Measurements from ENCODE around the gene SNX15. TPM values are rescaled to one million over a fixed set of nuclear protein-coding genes. Genes with fewer than 3 reads are reported as not detected.

Gene SNX15
- total and polyA plus RNA-seq, 5 donors from 2014 or later = 9.4 to 17.4 (median 11.2) TPM

DNA sequence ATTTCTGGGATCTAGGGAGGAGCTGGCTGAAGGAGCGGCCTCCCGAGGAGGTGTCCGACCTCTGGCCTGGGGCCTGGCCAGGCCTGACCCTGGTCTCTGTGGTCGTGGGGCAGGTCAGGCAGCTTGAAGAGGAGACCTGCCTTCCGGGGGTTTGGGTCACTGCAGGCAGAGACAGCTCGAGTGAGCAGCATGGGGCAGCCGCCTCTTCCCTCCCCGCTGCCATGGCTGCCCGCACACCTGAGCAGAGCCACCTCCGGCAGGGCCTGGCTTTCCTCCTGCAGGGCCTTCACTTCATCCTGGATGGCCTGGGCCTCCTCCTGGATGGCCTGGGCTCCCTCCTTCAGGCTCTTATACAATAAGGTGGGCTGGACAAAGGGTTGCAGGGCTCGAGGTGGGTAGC, 39.1 kb downstream of the SNX15 start:
- no peak overlapping the region for H3K27ac Mint-ChIP-seq

GRCh38 chr11:65066805-65067291, 39.6 kb downstream of the SNX15 start:
- Histone ChIP-seq H3K27me3 (ENCODE audit: control insufficient read depth, insufficient read depth, low read length) (no peaks in the 10 kb centered on the region), H3K9me3 (ENCODE audit: control insufficient read depth in 2 of 2, low read length in 2 of 2) (no peaks in the 10 kb centered on the region), H3K27ac (ENCODE audit: insufficient read depth, low read length, poor library complexity, severe bottlenecking) (no peak overlapping the region), H3K36me3 (ENCODE audit: control insufficient read depth, insufficient read depth, low read length) (no peaks in the 10 kb centered on the region), H3K4me3 (ENCODE audit: low read depth, low read length) (no peak overlapping the region), H3K4me1 (ENCODE audit: control insufficient read depth, insufficient read depth, low read length, poor library complexity, severe bottlenecking) (no peaks in the 10 kb centered on the region)
- H3K27ac Mint-ChIP-seq = no peak overlapping the region
- ATAC-seq (ENCODE audit: low read depth in 2 of 2) = no peak
- H3K9me3 Mint-ChIP-seq = no peaks in the 10 kb centered on the region
- peaks cover 4% of the 10 kb centered on the region for H3K27me3 Mint-ChIP-seq
- DNase-seq = no peak
- H3K4me3 Mint-ChIP-seq = no peak overlapping the region
- no peaks in the 10 kb centered on the region for H3K4me1 Mint-ChIP-seq
- no peaks in the 10 kb centered on the region for H3K36me3 Mint-ChIP-seq

More for the DNA sequence above, 39.1 kb downstream of the SNX15 start:
- DNase-seq (no peak), ATAC-seq (ENCODE audit: low read depth in 2 of 2) (no peak)
- Mint-ChIP-seq H3K9me3 (no peaks in the 10 kb centered on the region), H3K4me3 (no peak overlapping the region), H3K36me3 (no peaks in the 10 kb centered on the region), H3K27me3 (peaks cover 4% of the 10 kb centered on the region), H3K4me1 (no peaks in the 10 kb centered on the region)
- Histone ChIP-seq H3K36me3 (ENCODE audit: control insufficient read depth, insufficient read depth, low read length) (no peaks in the 10 kb centered on the region), H3K27ac (ENCODE audit: insufficient read depth, low read length, poor library complexity, severe bottlenecking) (no peak overlapping the region), H3K4me3 (ENCODE audit: low read depth, low read length) (no peak overlapping the region), H3K9me3 (ENCODE audit: control insufficient read depth in 2 of 2, low read length in 2 of 2) (no peaks in the 10 kb centered on the region), H3K4me1 (ENCODE audit: control insufficient read depth, insufficient read depth, low read length, poor library complexity, severe bottlenecking) (no peaks in the 10 kb centered on the region), H3K27me3 (ENCODE audit: control insufficient read depth, insufficient read depth, low read length) (no peaks in the 10 kb centered on the region)

DNA sequence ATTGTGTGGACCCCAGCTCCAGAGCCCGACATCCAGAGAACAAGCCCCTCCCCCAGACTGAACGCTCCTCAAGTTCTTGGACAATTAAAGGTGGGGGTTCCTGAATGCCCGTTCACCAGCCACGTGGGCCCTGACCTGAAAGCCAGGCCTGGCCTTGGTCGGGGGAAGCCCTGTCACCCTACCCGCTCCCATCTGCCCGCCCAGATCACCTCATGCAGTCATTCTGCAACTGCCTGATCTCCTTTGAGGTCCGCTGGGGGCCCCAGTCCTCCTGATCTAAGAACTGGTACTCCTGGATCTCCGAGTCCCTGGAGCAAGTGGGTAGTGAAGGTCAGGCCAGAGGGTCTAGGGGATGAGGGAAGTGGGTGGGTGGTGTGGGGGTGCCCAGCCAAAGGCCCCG, 40.2 kb downstream of the SNX15 start:
- Mint-ChIP-seq H3K4me1 (no peaks in the 10 kb centered on the region), H3K27me3 (no peaks in the 10 kb centered on the region), H3K36me3 (no peaks in the 10 kb centered on the region), H3K27ac (no peak overlapping the region), H3K9me3 (no peaks in the 10 kb centered on the region), H3K4me3 (no peak overlapping the region)
- Histone ChIP-seq H3K36me3 (ENCODE audit: control insufficient read depth, insufficient read depth, low read length) (no peaks in the 10 kb centered on the region), H3K4me3 (ENCODE audit: low read depth, low read length) (no peak overlapping the region), H3K4me1 (ENCODE audit: control insufficient read depth, insufficient read depth, low read length, poor library complexity, severe bottlenecking) (no peaks in the 10 kb centered on the region), H3K9me3 (ENCODE audit: control insufficient read depth in 2 of 2, low read length in 2 of 2) (no peaks in the 10 kb centered on the region), H3K27me3 (ENCODE audit: control insufficient read depth, insufficient read depth, low read length) (no peaks in the 10 kb centered on the region), H3K27ac (ENCODE audit: insufficient read depth, low read length, poor library complexity, severe bottlenecking) (no peak overlapping the region)
- no peak for ATAC-seq (ENCODE audit: low read depth in 2 of 2)
- no peak for DNase-seq

DNA sequence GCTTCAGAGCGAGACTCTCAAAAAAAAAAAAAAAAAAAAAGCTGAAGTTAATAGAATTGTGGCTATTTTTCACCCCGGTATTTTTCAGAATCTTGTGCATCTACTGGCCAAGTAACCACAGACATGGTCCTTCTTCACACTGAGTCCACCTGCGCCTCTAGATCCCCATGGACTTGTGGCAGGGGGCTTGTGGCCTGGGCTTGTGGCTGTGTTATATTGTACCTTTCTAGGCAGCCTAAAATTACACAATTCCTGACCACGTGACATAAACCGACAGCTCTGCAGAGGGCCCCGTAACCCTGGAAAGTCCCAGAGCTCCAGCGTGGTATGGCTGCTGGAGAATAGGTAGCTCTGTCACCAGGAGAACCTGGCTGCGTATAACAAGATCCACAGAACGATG, 42.0 kb downstream of the SNX15 start:
- no peak overlapping the region for H3K4me3 Mint-ChIP-seq
- Histone ChIP-seq H3K9me3 (ENCODE audit: control insufficient read depth in 2 of 2, low read length in 2 of 2) (no peaks in the 10 kb centered on the region), H3K4me3 (ENCODE audit: low read depth, low read length) (no peak overlapping the region), H3K27me3 (ENCODE audit: control insufficient read depth, insufficient read depth, low read length) (no peaks in the 10 kb centered on the region), H3K36me3 (ENCODE audit: control insufficient read depth, insufficient read depth, low read length) (no peaks in the 10 kb centered on the region), H3K4me1 (ENCODE audit: control insufficient read depth, insufficient read depth, low read length, poor library complexity, severe bottlenecking) (no peaks in the 10 kb centered on the region), H3K27ac (ENCODE audit: insufficient read depth, low read length, poor library complexity, severe bottlenecking) (no peak overlapping the region)
- no peak for ATAC-seq (ENCODE audit: low read depth in 2 of 2)
- no peaks in the 10 kb centered on the region for H3K4me1 Mint-ChIP-seq
- DNase-seq = no peak
- H3K36me3 Mint-ChIP-seq = no peaks in the 10 kb centered on the region
- H3K9me3 Mint-ChIP-seq = no peaks in the 10 kb centered on the region
- H3K27ac Mint-ChIP-seq = no peak overlapping the region
- H3K27me3 Mint-ChIP-seq = no peaks in the 10 kb centered on the region

- H3K4me3 ChIP-seq (ENCODE audit: low read depth, low read length) = no peak overlapping the region
- H3K36me3 Mint-ChIP-seq = no peaks in the 10 kb centered on the region
- H3K27ac Mint-ChIP-seq = peak overlapping the region in 1 of 3 donors; percentile 28
- no peaks in the 10 kb centered on the region for H3K36me3 ChIP-seq (ENCODE audit: control insufficient read depth, insufficient read depth, low read length)
- H3K9me3 Mint-ChIP-seq = no peaks in the 10 kb centered on the region
- H3K27me3 ChIP-seq (ENCODE audit: control insufficient read depth, insufficient read depth, low read length) = no peaks in the 10 kb centered on the region
- H3K4me1 Mint-ChIP-seq = no peaks in the 10 kb centered on the region
- DNase-seq (no peak), ATAC-seq (ENCODE audit: low read depth in 2 of 2) (no peak)
- H3K27ac ChIP-seq (ENCODE audit: insufficient read depth, low read length, poor library complexity, severe bottlenecking) = no peak overlapping the region
- H3K9me3 ChIP-seq (ENCODE audit: control insufficient read depth in 2 of 2, low read length in 2 of 2) = no peaks in the 10 kb centered on the region
- no peaks in the 10 kb centered on the region for H3K4me1 ChIP-seq (ENCODE audit: control insufficient read depth, insufficient read depth, low read length, poor library complexity, severe bottlenecking)
- H3K4me3 Mint-ChIP-seq = no peak overlapping the region
- no peaks in the 10 kb centered on the region for H3K27me3 Mint-ChIP-seq
These were observed 44.8 kb downstream of the SNX15 start for GRCh38 chr11:65071907-65072630.

DNA sequence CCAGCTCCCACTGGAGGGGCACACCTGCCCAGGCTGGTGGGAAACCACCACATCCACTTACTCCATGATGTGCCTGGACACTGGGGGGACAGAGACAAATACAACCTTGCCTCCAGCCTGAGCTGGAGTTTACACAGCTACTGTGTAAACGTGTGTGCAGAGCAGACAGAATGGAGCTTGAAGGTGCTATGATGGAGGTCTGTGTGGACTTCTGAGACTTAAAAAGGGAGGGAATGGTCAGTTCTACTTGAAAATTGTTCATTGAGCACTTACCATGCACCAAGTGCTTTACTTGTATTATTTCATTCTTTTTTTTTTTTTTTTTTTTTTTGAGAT, 45.4 kb downstream of the SNX15 start:
- no peaks in the 10 kb centered on the region for H3K4me1 Mint-ChIP-seq
- H3K9me3 Mint-ChIP-seq = no peaks in the 10 kb centered on the region
- no peaks in the 10 kb centered on the region for H3K4me1 ChIP-seq (ENCODE audit: control insufficient read depth, insufficient read depth, low read length, poor library complexity, severe bottlenecking)
- no peak overlapping the region for H3K4me3 Mint-ChIP-seq
- H3K27me3 ChIP-seq (ENCODE audit: control insufficient read depth, insufficient read depth, low read length) = no peaks in the 10 kb centered on the region
- no peaks in the 10 kb centered on the region for H3K9me3 ChIP-seq (ENCODE audit: control insufficient read depth in 2 of 2, low read length in 2 of 2)
- ATAC-seq (ENCODE audit: low read depth in 2 of 2) (no peak), DNase-seq (no peak)
- H3K36me3 Mint-ChIP-seq = no peaks in the 10 kb centered on the region
- no peaks in the 10 kb centered on the region for H3K27me3 Mint-ChIP-seq
- H3K27ac ChIP-seq (ENCODE audit: insufficient read depth, low read length, poor library complexity, severe bottlenecking) = no peak overlapping the region
- H3K36me3 ChIP-seq (ENCODE audit: control insufficient read depth, insufficient read depth, low read length) = no peaks in the 10 kb centered on the region
- H3K4me3 ChIP-seq (ENCODE audit: low read depth, low read length) = no peak overlapping the region
- H3K27ac Mint-ChIP-seq = no peak overlapping the region

DNA sequence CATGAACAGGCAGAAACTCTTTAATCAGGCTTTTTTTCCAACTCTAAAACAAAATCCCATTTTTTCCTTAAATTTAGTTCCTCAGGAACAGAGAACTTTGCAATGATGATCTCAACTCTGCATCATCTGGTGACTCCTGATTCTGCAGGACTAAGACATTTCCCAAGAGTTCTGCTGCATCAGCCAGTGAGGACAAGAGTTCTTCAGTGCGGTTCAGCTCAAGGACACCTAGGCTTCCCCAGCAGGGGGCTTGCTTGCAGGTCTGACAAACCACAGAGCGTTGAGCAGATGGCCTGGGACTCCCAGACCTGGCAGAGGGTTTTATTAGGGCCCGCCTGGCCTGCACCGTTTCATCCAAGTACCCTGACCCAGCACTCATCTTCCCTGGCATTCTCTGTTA, 50.2 kb downstream of the SNX15 start:
- Mint-ChIP-seq H3K36me3 (no peaks in the 10 kb centered on the region), H3K4me1 (peaks cover 0 to 9% (median 6%) of the 10 kb centered on the region in 4 donors), H3K4me3 (no peak overlapping the region), H3K27me3 (no peaks in the 10 kb centered on the region), H3K27ac (peak overlapping the region in 1 of 3 donors; percentile 26), H3K9me3 (no peaks in the 10 kb centered on the region)
- Histone ChIP-seq H3K36me3 (ENCODE audit: control insufficient read depth, insufficient read depth, low read length) (no peaks in the 10 kb centered on the region), H3K4me1 (ENCODE audit: control insufficient read depth, insufficient read depth, low read length, poor library complexity, severe bottlenecking) (peaks cover 5% of the 10 kb centered on the region), H3K27me3 (ENCODE audit: control insufficient read depth, insufficient read depth, low read length) (no peaks in the 10 kb centered on the region), H3K27ac (ENCODE audit: insufficient read depth, low read length, poor library complexity, severe bottlenecking) (no peak overlapping the region), H3K4me3 (ENCODE audit: low read depth, low read length) (no peak overlapping the region), H3K9me3 (ENCODE audit: control insufficient read depth in 2 of 2, low read length in 2 of 2) (no peaks in the 10 kb centered on the region)
- no peak for ATAC-seq (ENCODE audit: low read depth in 2 of 2)
- DNase-seq = no peak

DNA sequence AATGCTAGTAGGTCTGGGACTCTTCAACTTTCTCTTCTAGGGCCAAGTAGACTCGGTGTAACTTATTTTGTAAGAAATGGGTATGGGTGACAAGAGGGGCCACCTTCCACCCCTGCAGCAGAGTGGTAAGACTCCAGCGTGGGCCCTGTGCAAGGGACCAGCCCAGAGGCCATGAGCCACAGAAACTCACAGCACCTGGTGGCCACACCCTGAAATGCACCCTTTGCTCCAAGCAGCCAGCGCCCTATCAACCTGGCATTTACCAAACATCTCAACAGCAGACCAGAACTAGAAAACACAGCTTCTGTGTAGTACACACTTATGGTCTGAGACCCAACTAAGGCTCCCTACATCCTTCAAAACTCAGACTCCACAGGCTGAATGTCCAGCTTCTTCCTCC, 50.9 kb downstream of the SNX15 start:
- no peaks in the 10 kb centered on the region for H3K36me3 ChIP-seq (ENCODE audit: control insufficient read depth, insufficient read depth, low read length)
- H3K36me3 Mint-ChIP-seq = no peaks in the 10 kb centered on the region
- DNase-seq (peak; percentile 53 to 84 (median 79)), ATAC-seq (ENCODE audit: low read depth in 2 of 2) (peak; percentile 87 to 94)
- H3K9me3 ChIP-seq (ENCODE audit: control insufficient read depth in 2 of 2, low read length in 2 of 2) = no peaks in the 10 kb centered on the region
- H3K27ac Mint-ChIP-seq = peak overlapping the region in 2 of 3 donors; percentile 86 to 90
- H3K27ac ChIP-seq (ENCODE audit: insufficient read depth, low read length, poor library complexity, severe bottlenecking) = peak overlapping the region; percentile 53
- peak overlapping the region in 1 of 4 donors; percentile 57 for H3K4me3 Mint-ChIP-seq
- no peaks in the 10 kb centered on the region for H3K27me3 ChIP-seq (ENCODE audit: control insufficient read depth, insufficient read depth, low read length)
- H3K4me1 ChIP-seq (ENCODE audit: control insufficient read depth, insufficient read depth, low read length, poor library complexity, severe bottlenecking) = peaks cover 6% of the 10 kb centered on the region
- H3K4me1 Mint-ChIP-seq = peaks cover 0 to 13% (median 6%) of the 10 kb centered on the region in 4 donors
- no peaks in the 10 kb centered on the region for H3K27me3 Mint-ChIP-seq
- peak overlapping the region; percentile 32 for H3K4me3 ChIP-seq (ENCODE audit: low read depth, low read length)
- H3K9me3 Mint-ChIP-seq = no peaks in the 10 kb centered on the region

Data from CD4-positive, CD25-positive, alpha-beta regulatory T cell (primary cell).